ENCODE measurements around the gene GALNTL6. TPM values are rescaled to one million over a fixed set of nuclear protein-coding genes. Genes with fewer than 3 reads are reported as not detected.

The GALNTL6 gene
- total and polyA plus RNA-seq, 2 donors (not counting 1 experiment from before 2014, with no cell fraction given): 0.99 to 1.1 TPM

DNA sequence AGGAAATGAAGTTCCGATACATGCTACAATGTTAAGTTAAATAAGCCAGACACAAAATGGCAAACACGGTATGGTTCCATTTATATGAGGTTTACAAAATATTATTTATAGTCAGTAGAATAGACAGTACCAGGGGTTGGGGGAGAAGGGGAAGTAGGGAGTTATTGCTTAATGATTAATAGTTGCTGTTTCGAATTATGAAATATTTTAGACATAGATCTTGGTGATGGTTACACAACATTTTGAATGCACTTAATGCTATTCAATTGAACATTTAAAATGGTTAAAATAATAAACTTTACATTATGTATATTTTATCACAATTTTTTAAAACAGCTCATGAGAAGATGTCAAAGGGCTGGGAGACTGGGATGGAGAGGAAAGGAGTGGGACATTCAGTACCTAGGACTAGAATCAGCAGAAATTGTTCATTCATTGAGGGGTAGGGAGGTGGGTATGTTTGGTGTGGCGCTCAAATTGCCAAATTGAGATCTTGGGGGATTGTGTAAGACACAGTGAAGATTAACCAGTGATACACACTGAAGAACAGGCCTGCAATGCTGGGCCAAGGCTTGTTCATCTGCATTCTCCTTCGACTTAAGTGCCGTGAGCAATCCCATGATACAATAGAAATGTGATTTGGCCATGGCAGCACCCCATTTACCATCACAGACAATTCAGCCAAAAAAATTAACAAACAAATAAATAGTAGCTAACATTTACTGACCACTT lies 1189.8 kb downstream of the GALNTL6 start:
- H3K27ac ChIP-seq (ENCODE audit: low read length in 2 of 2): no peak overlapping the region
- peaks cover 3% of the 10 kb centered on the region for H3K27me3 Mint-ChIP-seq
- H3K79me2 ChIP-seq (ENCODE audit: control insufficient read depth, insufficient read depth, low read length): no peaks in the 10 kb centered on the region
- no peak for DNase-seq
- TF ChIP-seq, protein P1, sequence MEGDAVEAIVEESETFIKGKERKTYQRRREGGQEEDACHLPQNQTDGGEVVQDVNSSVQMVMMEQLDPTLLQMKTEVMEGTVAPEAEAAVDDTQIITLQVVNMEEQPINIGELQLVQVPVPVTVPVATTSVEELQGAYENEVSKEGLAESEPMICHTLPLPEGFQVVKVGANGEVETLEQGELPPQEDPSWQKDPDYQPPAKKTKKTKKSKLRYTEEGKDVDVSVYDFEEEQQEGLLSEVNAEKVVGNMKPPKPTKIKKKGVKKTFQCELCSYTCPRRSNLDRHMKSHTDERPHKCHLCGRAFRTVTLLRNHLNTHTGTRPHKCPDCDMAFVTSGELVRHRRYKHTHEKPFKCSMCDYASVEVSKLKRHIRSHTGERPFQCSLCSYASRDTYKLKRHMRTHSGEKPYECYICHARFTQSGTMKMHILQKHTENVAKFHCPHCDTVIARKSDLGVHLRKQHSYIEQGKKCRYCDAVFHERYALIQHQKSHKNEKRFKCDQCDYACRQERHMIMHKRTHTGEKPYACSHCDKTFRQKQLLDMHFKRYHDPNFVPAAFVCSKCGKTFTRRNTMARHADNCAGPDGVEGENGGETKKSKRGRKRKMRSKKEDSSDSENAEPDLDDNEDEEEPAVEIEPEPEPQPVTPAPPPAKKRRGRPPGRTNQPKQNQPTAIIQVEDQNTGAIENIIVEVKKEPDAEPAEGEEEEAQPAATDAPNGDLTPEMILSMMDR (IDR thresholded peaks at IDR 0.05): no peak
- no peak for TF ChIP-seq EZH2 (IDR thresholded peaks at IDR 0.05; ENCODE audit: borderline replicate concordance, insufficient read depth, low read depth, low read length, poor library complexity, severe bottlenecking)
- no peak overlapping the region for H3K27ac Mint-ChIP-seq
- no peaks in the 10 kb centered on the region for H3K9me3 Mint-ChIP-seq (ENCODE audit: insufficient read depth)
- H3K4me1 ChIP-seq (ENCODE audit: control insufficient read depth in 2 of 2, insufficient read depth in 2 of 2, low read length in 2 of 2): no peaks in the 10 kb centered on the region
- H3K9me3 ChIP-seq (ENCODE audit: control extremely low read depth in 1 of 3, control insufficient read depth in 2 of 3, insufficient read depth in 1 of 3, low read length in 2 of 3): no peaks in the 10 kb centered on the region
- H3K4me3 Mint-ChIP-seq: no peak overlapping the region
- no peak overlapping the region for H3K9ac ChIP-seq (ENCODE audit: low read length)
- no peaks in the 10 kb centered on the region for H4K20me1 ChIP-seq (ENCODE audit: control insufficient read depth, insufficient read depth, low read length, poor library complexity, severe bottlenecking)
- intact Hi-C loops (cut with micrococcal nuclease): no loop called here
- no peaks in the 10 kb centered on the region for H3K36me3 ChIP-seq (replicated peaks in 1 of 2; ENCODE audit: control extremely low read depth in 1 of 2, control insufficient read depth in 1 of 2, extremely low read depth in 1 of 2, insufficient read depth in 2 of 2, low read length in 1 of 2)
- H3K4me3 ChIP-seq (ENCODE audit: control extremely low read depth in 1 of 5, extremely low read depth in 1 of 5, insufficient read depth in 1 of 5, low read depth in 2 of 5, low read length in 4 of 5): no peak overlapping the region
- peaks cover 0 to 3% (median 0%) of the 10 kb centered on the region in 4 experiments for H3K27me3 ChIP-seq (replicated peaks in 1 of 4; ENCODE audit: control extremely low read depth in 1 of 4, control insufficient read depth in 3 of 4, insufficient read depth in 4 of 4, low read length in 3 of 4)
- H3K4me1 Mint-ChIP-seq: no peaks in the 10 kb centered on the region
- no peak for ATAC-seq (ENCODE audit: low read depth)
- ChIA-PET POLR2A (no interaction called here), CTCF (interaction anchor here (0.8 to 2.9 kb wide), 3 partner anchors 10 to 418 kb away, joined by 3 to 16 read pairs (median 4); no protein-coding TSS in a partner anchor)
- H3K4me2 ChIP-seq (replicated peaks; ENCODE audit: low read depth, low read length, poor library complexity, severe bottlenecking): no peak overlapping the region
- WGBS (ENCODE audit: insufficient coverage): 97% methylated on average over 3 of the region's 6 CpGs
- H2AFZ ChIP-seq (ENCODE audit: insufficient read depth, low read depth, low read length, poor library complexity, severe bottlenecking): no peak overlapping the region

DNA sequence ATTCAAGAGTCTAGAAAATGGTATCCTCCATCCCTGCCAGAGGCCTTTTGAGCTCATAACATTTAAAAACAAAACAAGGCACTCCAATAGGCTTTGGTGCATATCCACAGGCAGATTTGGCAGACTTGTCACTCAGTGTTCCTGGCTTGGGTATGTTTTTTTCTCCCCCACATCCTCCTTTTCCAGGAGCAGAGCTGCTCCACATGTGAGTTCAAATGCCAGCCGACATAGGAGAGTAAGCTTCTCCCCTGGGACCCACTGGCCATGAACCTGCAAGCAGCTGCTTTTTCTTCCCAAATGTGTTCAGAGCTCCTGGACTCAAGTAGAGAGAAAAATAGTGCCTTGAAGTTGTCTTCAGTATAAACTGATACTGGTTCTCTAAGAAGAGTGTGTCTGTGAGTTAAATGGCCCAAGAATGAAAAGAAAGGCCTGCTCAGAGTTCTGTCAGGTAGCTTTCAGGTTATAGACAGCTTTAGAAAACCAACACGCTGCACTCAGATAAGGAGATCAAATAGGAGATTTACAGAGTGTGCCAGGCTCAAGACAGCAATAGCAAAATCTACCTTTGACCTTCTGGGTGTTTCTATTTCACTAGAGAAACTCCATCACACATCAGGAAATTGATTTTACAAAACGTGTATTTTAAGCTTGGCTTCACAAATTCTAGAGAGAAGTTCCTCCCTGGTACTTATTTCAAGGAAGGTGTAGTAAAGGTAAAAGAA lies 1192.9 kb downstream of the GALNTL6 start:
- no peaks in the 10 kb centered on the region for H3K79me2 ChIP-seq (ENCODE audit: control insufficient read depth, insufficient read depth, low read length)
- no peaks in the 10 kb centered on the region for H3K4me1 Mint-ChIP-seq
- no peaks in the 10 kb centered on the region for H3K27me3 ChIP-seq (replicated peaks in 1 of 4; ENCODE audit: control extremely low read depth in 1 of 4, control insufficient read depth in 3 of 4, insufficient read depth in 4 of 4, low read length in 3 of 4)
- H3K9me3 ChIP-seq (ENCODE audit: control extremely low read depth in 1 of 3, control insufficient read depth in 2 of 3, insufficient read depth in 1 of 3, low read length in 2 of 3): no peaks in the 10 kb centered on the region
- H3K4me1 ChIP-seq (ENCODE audit: control insufficient read depth in 2 of 2, insufficient read depth in 2 of 2, low read length in 2 of 2): no peaks in the 10 kb centered on the region
- no peak overlapping the region for H2AFZ ChIP-seq (ENCODE audit: insufficient read depth, low read depth, low read length, poor library complexity, severe bottlenecking)
- no peaks in the 10 kb centered on the region for H3K36me3 ChIP-seq (replicated peaks in 1 of 2; ENCODE audit: control extremely low read depth in 1 of 2, control insufficient read depth in 1 of 2, extremely low read depth in 1 of 2, insufficient read depth in 2 of 2, low read length in 1 of 2)
- CTCF ChIA-PET: interaction anchor here (2.6 kb wide), 1 partner anchor 252 kb away, joined by 12 read pairs; no protein-coding TSS in a partner anchor
- no peaks in the 10 kb centered on the region for H4K20me1 ChIP-seq (ENCODE audit: control insufficient read depth, insufficient read depth, low read length, poor library complexity, severe bottlenecking)
- no peaks in the 10 kb centered on the region for H3K27me3 Mint-ChIP-seq
- H3K9me3 Mint-ChIP-seq (ENCODE audit: insufficient read depth): no peaks in the 10 kb centered on the region
- no peak overlapping the region for H3K9ac ChIP-seq (ENCODE audit: low read length)
- TF ChIP-seq EZH2 (IDR thresholded peaks at IDR 0.05; ENCODE audit: borderline replicate concordance, insufficient read depth, low read depth, low read length, poor library complexity, severe bottlenecking): no peak
- TF ChIP-seq, protein P1 (IDR thresholded peaks at IDR 0.05): no peak
- no peak overlapping the region for H3K27ac ChIP-seq (ENCODE audit: low read length in 2 of 2)
- POLR2A ChIA-PET: no interaction called here
- H3K4me3 ChIP-seq (ENCODE audit: control extremely low read depth in 1 of 5, extremely low read depth in 1 of 5, insufficient read depth in 1 of 5, low read depth in 2 of 5, low read length in 4 of 5): no peak overlapping the region
- no peak overlapping the region for H3K4me2 ChIP-seq (replicated peaks; ENCODE audit: low read depth, low read length, poor library complexity, severe bottlenecking)
- ATAC-seq (ENCODE audit: low read depth): no peak
- no peak overlapping the region for H3K27ac Mint-ChIP-seq
- DNase-seq: no peak
- no peak overlapping the region for H3K4me3 Mint-ChIP-seq
- no CpG with 5 or more reads among the region's 3 CpGs for WGBS (ENCODE audit: insufficient coverage)
- intact Hi-C loops (cut with micrococcal nuclease): no loop called here
